ENCODE results near the gene TSPAN5.

Gene TSPAN5

DNA sequence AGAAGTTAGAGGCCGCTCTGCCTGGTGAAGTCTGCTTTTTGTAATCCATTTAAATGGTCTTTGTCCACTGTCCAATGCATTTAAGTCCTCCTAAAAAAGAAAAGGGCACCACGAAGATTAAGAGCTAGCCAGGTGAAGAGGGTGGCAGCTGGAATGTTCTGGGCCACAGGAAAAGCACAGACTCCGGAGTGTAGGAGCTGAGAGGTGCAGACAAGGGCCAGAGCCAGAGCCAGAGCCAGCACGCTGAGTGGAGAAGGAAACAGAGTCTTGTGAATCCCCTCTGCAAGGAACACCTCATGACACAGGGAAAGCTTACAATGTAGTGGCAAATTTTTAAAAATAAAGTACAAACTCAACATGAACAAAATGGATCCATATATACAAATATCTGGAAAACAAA is 83.6 kb downstream of the TSPAN5 start:
- TF ChIP-seq, protein P1, sequence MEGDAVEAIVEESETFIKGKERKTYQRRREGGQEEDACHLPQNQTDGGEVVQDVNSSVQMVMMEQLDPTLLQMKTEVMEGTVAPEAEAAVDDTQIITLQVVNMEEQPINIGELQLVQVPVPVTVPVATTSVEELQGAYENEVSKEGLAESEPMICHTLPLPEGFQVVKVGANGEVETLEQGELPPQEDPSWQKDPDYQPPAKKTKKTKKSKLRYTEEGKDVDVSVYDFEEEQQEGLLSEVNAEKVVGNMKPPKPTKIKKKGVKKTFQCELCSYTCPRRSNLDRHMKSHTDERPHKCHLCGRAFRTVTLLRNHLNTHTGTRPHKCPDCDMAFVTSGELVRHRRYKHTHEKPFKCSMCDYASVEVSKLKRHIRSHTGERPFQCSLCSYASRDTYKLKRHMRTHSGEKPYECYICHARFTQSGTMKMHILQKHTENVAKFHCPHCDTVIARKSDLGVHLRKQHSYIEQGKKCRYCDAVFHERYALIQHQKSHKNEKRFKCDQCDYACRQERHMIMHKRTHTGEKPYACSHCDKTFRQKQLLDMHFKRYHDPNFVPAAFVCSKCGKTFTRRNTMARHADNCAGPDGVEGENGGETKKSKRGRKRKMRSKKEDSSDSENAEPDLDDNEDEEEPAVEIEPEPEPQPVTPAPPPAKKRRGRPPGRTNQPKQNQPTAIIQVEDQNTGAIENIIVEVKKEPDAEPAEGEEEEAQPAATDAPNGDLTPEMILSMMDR (IDR thresholded peaks at IDR 0.05; ENCODE audit: control insufficient read depth, insufficient read depth, low read depth, low read length, missing control alignments) = no peak
- H3K4me3 ChIP-seq (ENCODE audit: control insufficient read depth, low read depth, low read length) = no peak overlapping the region
- DNase-seq (ENCODE audit: low read depth) = no peak

DNA sequence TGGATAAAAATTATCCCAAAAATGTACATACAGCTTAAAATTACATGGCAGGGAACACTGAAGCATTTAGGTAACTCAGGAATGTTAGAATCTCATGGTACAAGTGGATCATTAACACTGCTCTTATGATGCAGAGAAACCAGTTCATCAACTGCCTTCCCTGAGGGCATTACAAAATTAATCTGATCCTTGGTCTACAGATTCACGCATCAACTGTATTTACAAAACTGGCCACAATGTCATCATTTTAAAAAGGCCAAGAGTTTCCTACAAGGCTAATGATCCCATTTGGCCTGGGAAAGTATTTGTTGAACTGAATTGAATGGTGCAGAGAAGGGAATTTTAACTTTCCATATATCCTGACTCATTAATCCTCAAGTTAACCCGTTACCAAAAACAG is 84.6 kb downstream of the TSPAN5 start:
- H3K4me3 ChIP-seq (ENCODE audit: control insufficient read depth, low read depth, low read length) = no peak overlapping the region
- TF ChIP-seq, protein P1 (IDR thresholded peaks at IDR 0.05; ENCODE audit: control insufficient read depth, insufficient read depth, low read depth, low read length, missing control alignments) = no peak
- no peak for DNase-seq (ENCODE audit: low read depth)

- DNase-seq (ENCODE audit: low read depth) = no peak
- TF ChIP-seq, protein P1 (IDR thresholded peaks at IDR 0.05; ENCODE audit: control insufficient read depth, insufficient read depth, low read depth, low read length, missing control alignments) = no peak
- H3K4me3 ChIP-seq (ENCODE audit: control insufficient read depth, low read depth, low read length) = no peak overlapping the region
These were observed 85.7 kb downstream of the TSPAN5 start for GRCh38 chr4:98572697-98573096.

DNA sequence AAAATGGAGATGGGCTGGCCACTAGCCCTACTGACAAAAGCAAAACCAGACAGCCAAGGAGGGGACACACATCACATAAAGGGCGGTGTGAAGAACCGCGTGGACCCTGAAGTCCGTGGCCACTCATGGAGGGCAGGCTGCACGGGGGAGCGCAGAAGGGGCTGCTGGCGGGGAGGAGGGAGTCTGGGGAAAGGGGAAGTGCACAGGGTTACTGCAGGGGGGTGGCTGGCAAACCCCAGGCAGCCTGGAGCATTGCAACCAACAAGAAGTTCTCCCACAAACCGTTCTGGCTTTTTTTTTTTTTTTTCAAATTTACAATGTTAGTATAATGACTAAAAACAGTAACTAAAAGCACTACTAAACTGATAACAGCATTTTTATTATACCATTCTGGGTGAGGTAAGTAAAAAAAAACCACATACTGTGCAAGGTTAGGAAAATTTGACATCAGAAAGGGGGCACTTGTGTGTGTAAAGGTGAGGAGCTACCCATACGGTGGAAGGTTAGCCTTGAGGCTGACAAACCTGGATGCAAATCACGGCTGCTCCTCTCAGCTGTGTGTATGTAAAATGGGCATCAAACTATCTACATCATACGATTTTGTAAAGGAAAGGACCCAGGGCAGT is 87.1 kb downstream of the TSPAN5 start:
- H3K4me3 ChIP-seq (ENCODE audit: control insufficient read depth, low read depth, low read length) = no peak overlapping the region
- no peak for DNase-seq (ENCODE audit: low read depth)

GRCh38 chr4:98570151-98570797 is 88.1 kb downstream of the TSPAN5 start:
- H3K4me3 ChIP-seq (ENCODE audit: control insufficient read depth, low read depth, low read length) = no peak overlapping the region
- DNase-seq (ENCODE audit: low read depth) = no peak
- TF ChIP-seq, protein P1 (IDR thresholded peaks at IDR 0.05; ENCODE audit: control insufficient read depth, insufficient read depth, low read depth, low read length, missing control alignments) = no peak

More for the DNA sequence above, 87.1 kb downstream of the TSPAN5 start:
- TF ChIP-seq, protein P1 (IDR thresholded peaks at IDR 0.05; ENCODE audit: control insufficient read depth, insufficient read depth, low read depth, low read length, missing control alignments) = no peak

DNA sequence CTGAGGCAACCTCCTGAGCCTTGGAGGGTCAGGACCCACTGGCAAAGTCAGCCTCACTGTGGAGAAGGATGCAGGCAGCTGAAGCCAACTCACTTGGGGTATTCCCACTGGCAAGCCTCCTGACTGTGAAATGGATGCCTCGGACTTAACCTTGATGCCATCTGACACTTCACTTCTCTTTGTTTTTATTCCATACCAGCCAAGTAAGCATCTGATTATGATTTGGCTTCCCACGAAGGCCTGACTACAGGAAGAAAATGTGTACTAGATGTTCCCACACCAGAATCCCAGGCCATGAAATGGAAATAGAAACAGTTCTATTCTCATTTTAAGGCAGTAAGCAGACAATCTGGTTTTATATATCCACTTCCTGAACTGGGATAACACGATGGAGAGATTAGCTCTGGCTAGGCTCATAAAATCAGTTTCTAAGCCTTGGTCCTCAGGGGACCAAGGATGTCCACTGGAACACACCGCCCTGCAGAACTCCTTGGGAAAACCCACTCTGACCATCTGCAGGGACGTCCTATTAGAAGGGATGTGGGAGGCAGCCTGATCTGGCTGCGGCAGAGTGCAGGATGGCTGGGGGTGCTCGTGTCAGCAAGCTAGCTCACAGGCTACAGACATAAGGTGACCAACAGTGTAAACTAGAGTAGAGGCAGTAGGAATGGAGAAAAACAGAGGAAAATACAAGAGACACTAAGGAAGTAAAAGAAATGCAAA is 89.3 kb downstream of the TSPAN5 start:
- TF ChIP-seq, protein P1 (IDR thresholded peaks at IDR 0.05; ENCODE audit: control insufficient read depth, insufficient read depth, low read depth, low read length, missing control alignments) = no peak

More for the DNA sequence above, 89.3 kb downstream of the TSPAN5 start:
- no peak for DNase-seq (ENCODE audit: low read depth)
- no peak overlapping the region for H3K4me3 ChIP-seq (ENCODE audit: control insufficient read depth, low read depth, low read length)
